ENCODE results near the gene PTGER2.

DNA sequence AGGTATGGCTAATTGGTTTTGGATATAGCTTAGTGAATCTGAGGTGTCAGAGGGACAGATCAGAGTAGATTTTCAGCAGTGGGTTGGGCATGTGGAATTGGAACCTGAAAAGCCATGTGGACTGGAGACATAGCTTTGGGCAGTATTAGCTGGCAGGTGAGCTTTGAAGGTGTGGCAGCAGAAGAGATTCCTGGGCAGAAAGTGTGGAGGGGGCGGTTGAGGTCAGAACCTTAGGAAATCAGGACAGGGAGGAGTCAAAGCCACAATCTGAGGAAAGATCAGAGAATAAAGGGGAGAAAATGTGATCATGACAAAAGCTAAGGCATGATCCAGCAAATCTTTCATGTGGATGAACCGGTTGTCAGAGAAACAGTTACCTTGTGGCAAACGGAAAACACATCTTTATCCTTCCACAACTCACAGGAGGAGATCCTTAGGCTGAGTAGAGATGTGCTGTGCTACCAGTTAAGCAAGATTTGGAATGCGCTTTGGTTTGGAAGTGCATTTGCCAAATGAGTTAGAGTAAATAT, 56.4 kb downstream of the PTGER2 start:
- TF ChIP-seq POLR2AphosphoS5 (IDR thresholded peaks at IDR 0.05), result no peak
- TF ChIP-seq, protein P1, sequence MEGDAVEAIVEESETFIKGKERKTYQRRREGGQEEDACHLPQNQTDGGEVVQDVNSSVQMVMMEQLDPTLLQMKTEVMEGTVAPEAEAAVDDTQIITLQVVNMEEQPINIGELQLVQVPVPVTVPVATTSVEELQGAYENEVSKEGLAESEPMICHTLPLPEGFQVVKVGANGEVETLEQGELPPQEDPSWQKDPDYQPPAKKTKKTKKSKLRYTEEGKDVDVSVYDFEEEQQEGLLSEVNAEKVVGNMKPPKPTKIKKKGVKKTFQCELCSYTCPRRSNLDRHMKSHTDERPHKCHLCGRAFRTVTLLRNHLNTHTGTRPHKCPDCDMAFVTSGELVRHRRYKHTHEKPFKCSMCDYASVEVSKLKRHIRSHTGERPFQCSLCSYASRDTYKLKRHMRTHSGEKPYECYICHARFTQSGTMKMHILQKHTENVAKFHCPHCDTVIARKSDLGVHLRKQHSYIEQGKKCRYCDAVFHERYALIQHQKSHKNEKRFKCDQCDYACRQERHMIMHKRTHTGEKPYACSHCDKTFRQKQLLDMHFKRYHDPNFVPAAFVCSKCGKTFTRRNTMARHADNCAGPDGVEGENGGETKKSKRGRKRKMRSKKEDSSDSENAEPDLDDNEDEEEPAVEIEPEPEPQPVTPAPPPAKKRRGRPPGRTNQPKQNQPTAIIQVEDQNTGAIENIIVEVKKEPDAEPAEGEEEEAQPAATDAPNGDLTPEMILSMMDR (IDR thresholded peaks at IDR 0.05; ENCODE audit: poor library complexity, severe bottlenecking), result no peak
- TF ChIP-seq EZH2 (IDR thresholded peaks at IDR 0.05; ENCODE audit: borderline replicate concordance, insufficient read depth, low read length, poor library complexity, severe bottlenecking), result no peak
- TF ChIP-seq MXI1 (conservative IDR thresholded peaks at IDR 0.05; ENCODE audit: poor library complexity, severe bottlenecking), result no peak
- TF ChIP-seq TAF1 (IDR thresholded peaks at IDR 0.05; ENCODE audit: low read depth), result no peak
- TF ChIP-seq, protein P2, sequence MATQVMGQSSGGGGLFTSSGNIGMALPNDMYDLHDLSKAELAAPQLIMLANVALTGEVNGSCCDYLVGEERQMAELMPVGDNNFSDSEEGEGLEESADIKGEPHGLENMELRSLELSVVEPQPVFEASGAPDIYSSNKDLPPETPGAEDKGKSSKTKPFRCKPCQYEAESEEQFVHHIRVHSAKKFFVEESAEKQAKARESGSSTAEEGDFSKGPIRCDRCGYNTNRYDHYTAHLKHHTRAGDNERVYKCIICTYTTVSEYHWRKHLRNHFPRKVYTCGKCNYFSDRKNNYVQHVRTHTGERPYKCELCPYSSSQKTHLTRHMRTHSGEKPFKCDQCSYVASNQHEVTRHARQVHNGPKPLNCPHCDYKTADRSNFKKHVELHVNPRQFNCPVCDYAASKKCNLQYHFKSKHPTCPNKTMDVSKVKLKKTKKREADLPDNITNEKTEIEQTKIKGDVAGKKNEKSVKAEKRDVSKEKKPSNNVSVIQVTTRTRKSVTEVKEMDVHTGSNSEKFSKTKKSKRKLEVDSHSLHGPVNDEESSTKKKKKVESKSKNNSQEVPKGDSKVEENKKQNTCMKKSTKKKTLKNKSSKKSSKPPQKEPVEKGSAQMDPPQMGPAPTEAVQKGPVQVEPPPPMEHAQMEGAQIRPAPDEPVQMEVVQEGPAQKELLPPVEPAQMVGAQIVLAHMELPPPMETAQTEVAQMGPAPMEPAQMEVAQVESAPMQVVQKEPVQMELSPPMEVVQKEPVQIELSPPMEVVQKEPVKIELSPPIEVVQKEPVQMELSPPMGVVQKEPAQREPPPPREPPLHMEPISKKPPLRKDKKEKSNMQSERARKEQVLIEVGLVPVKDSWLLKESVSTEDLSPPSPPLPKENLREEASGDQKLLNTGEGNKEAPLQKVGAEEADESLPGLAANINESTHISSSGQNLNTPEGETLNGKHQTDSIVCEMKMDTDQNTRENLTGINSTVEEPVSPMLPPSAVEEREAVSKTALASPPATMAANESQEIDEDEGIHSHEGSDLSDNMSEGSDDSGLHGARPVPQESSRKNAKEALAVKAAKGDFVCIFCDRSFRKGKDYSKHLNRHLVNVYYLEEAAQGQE (IDR thresholded peaks at IDR 0.05; ENCODE audit: borderline replicate concordance), result no peak

Measured in neural cell (in vitro differentiated cells).